NOMO-1 (cell line): ENCODE results near the gene LRRC18.

Source experiments
- DNase-seq, 2 experiments: peaks; one replicate each; lab custom pipeline; 2025; ENCODE audit not compliant: unreplicated experiment in 2 of 2; lab: John Stamatoyannopoulos, UW

The LRRC18 gene

GRCh38 chr10:48884179-48885045 lies 55.2 kb downstream of the LRRC18 start:
- DNase-seq = no peak

- no peak for DNase-seq
Measured at GRCh38 chr10:48883701-48884100, 55.9 kb downstream of the LRRC18 start.

- DNase-seq = no peak
Measured at GRCh38 chr10:48882881-48883280, 56.8 kb downstream of the LRRC18 start.

- DNase-seq = no peak
Measured at GRCh38 chr10:48881937-48882336, 57.7 kb downstream of the LRRC18 start.

- DNase-seq = no peak
Measured at GRCh38 chr10:48880016-48880705, 59.5 kb downstream of the LRRC18 start.

GRCh38 chr10:48879451-48879850 lies 60.2 kb downstream of the LRRC18 start:
- DNase-seq = no peak

GRCh38 chr10:48878091-48878490 lies 61.5 kb downstream of the LRRC18 start:
- DNase-seq = no peak

- no peak for DNase-seq
Measured at GRCh38 chr10:48872234-48872633, 67.4 kb downstream of the LRRC18 start.
